GM18520 (cell line): ENCODE data around the gene SRP68.
"Not testable (repeated sequence)": the region's sequence is repeated elsewhere in the genome, so short reads cannot be mapped to it uniquely, and the experiment has no call there.

Source experiments
- ATAC-seq: cut with Tn5 transposase; IDR thresholded peaks from one replicate; pipeline ENCODE4 v1.9.1; 2021; ENCODE audit not compliant: unreplicated experiment

Gene SRP68

GRCh38 chr17:76090517-76091129 is 18.3 kb upstream of the SRP68 start:
- no peak for ATAC-seq

- no peak for ATAC-seq
Measured at GRCh38 chr17:76089680-76090516, 17.6 kb upstream of the SRP68 start.

GRCh38 chr17:76088868-76089576 is 16.7 kb upstream of the SRP68 start:
- ATAC-seq: no peak

- no peak for ATAC-seq
Measured at GRCh38 chr17:76088041-76088867, 15.9 kb upstream of the SRP68 start.

GRCh38 chr17:76087531-76087930 is 15.2 kb upstream of the SRP68 start:
- no peak for ATAC-seq

GRCh38 chr17:76086384-76086783 is 14.1 kb upstream of the SRP68 start:
- ATAC-seq: no peak

GRCh38 chr17:76085731-76086366 is 13.5 kb upstream of the SRP68 start:
- ATAC-seq: no peak

- ATAC-seq: no peak
Measured at GRCh38 chr17:76085066-76085730, 12.9 kb upstream of the SRP68 start.

- ATAC-seq: no peak
Measured at GRCh38 chr17:76083536-76084182, 11.3 kb upstream of the SRP68 start.

GRCh38 chr17:76082326-76083251 is 10.3 kb upstream of the SRP68 start:
- no peak for ATAC-seq

- no peak for ATAC-seq
Measured at GRCh38 chr17:76081295-76082210, 9.2 kb upstream of the SRP68 start.

GRCh38 chr17:76080768-76081287 is 8.5 kb upstream of the SRP68 start:
- ATAC-seq: no peak

GRCh38 chr17:76079956-76080767 is 7.8 kb upstream of the SRP68 start:
- ATAC-seq: no peak

- ATAC-seq: no peak
Measured at GRCh38 chr17:76079535-76079955, 7.2 kb upstream of the SRP68 start.

GRCh38 chr17:76078860-76079534 is 6.7 kb upstream of the SRP68 start, which contains the start of gene ZACN:
Gene ZACN, plus strand, starts transcription at chr17:76079182. Its CDS starts 83 bp downstream, at chr17:76079265.
- no peak for ATAC-seq

- ATAC-seq: not testable (repeated sequence)
Measured at GRCh38 chr17:76078370-76078769, 6.1 kb upstream of the SRP68 start.
